Upper lobe of left lung (tissue), 4 donors: ENCODE data around the gene TAS2R60.

Experiments used
- POLR2A ChIP-seq, 4 donors: fragments of 450-650 bp; IDR thresholded peaks; one replicate each; pipeline ENCODE4 v1.5.1; 2016 to 2017; ENCODE audit warnings: antibody characterized with exemption in 4 of 4, mild to moderate bottlenecking in 2 of 4
- POLR2AphosphoS5 ChIP-seq, 2 donors: sonication (generic); formaldehyde crosslinking; IDR thresholded peaks; one replicate each; pipeline ENCODE4 v1.5.1; 2017; ENCODE audit warnings: antibody characterized with exemption in 2 of 2
- TF ChIP-seq, protein P1 (sequence below), 6 experiments: fragments of 450-650 bp in 4 of 6; fragments of 200-600 bp in 2 of 6; sonication (generic) in 2 of 6; IDR thresholded peaks; one replicate each; pipeline ENCODE4 v1.5.1; 2016 to 2019; ENCODE audit warnings: antibody characterized with exemption in 6 of 6

DNA sequence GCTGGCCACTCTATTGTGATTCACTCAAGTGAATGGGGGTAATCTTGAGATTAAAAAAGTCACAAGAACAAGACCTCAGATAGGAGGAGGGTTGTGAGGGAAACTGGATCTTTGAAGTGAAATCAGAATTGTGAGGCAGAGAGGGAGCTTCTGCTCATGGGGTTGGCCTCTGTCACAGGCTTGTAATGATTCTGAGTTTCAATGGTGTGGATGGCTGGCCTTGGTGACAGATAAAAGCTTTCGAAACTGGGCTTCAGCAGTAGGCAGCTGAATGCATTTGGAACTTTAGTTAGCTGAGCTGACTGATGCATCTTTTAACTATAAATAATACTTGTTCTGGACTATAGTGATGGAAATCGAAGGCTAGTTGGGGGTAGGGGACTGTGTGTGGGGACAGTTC lies 12.2 kb downstream of the TAS2R60 start:
- TF ChIP-seq, protein P1, sequence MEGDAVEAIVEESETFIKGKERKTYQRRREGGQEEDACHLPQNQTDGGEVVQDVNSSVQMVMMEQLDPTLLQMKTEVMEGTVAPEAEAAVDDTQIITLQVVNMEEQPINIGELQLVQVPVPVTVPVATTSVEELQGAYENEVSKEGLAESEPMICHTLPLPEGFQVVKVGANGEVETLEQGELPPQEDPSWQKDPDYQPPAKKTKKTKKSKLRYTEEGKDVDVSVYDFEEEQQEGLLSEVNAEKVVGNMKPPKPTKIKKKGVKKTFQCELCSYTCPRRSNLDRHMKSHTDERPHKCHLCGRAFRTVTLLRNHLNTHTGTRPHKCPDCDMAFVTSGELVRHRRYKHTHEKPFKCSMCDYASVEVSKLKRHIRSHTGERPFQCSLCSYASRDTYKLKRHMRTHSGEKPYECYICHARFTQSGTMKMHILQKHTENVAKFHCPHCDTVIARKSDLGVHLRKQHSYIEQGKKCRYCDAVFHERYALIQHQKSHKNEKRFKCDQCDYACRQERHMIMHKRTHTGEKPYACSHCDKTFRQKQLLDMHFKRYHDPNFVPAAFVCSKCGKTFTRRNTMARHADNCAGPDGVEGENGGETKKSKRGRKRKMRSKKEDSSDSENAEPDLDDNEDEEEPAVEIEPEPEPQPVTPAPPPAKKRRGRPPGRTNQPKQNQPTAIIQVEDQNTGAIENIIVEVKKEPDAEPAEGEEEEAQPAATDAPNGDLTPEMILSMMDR (IDR thresholded peaks at IDR 0.05) = no peak
- TF ChIP-seq POLR2AphosphoS5 (IDR thresholded peaks at IDR 0.05) = no peak
- no peak for TF ChIP-seq POLR2A (IDR thresholded peaks at IDR 0.05)
